GM10266 (cell line): ENCODE data around the gene AFF1.

Experiments
- DNase-seq: peaks from one replicate; pipeline ENCODE4 v3.0.0; 2012; ENCODE audit errors: extremely low spot score
- CTCF ChIP-seq: IDR thresholded peaks from 2 replicates; pipeline ENCODE4 v1.5.1; 2012; ENCODE audit warnings: mild to moderate bottlenecking, low read depth; ENCODE audit not compliant: control insufficient read depth, insufficient read depth; ENCODE audit errors: missing control alignments

AFF1 gene

GRCh38 chr4:87047281-87047798, 112.5 kb downstream of the AFF1 start:
- DNase-seq, result no peak
- TF ChIP-seq CTCF, result no peak

- no peak for DNase-seq
Observed at GRCh38 chr4:87049508-87049907, 114.7 kb downstream of the AFF1 start.

GRCh38 chr4:87050596-87050995, 115.8 kb downstream of the AFF1 start:
- DNase-seq, result no peak
- TF ChIP-seq CTCF, result no peak

More at GRCh38 chr4:87049508-87049907, 114.7 kb downstream of the AFF1 start:
- TF ChIP-seq CTCF, result no peak

- DNase-seq, result no peak
Observed at GRCh38 chr4:87051121-87051713, 116.4 kb downstream of the AFF1 start.

GRCh38 chr4:87052615-87053014, 117.8 kb downstream of the AFF1 start:
- no peak for TF ChIP-seq CTCF
- DNase-seq, result no peak

More at GRCh38 chr4:87051121-87051713, 116.4 kb downstream of the AFF1 start:
- no peak for TF ChIP-seq CTCF

GRCh38 chr4:87053176-87053658, 118.4 kb downstream of the AFF1 start:
- no peak for DNase-seq
- TF ChIP-seq CTCF, result no peak
